OCI-LY3 (cell line): Measurements from ENCODE around the gene SHMT2.

Experiments used
- H2AFZ ChIP-seq: fragments of 200-600, 300-600 bp; shearing (Covaris generic); 2 replicates; pipeline ENCODE4 v1.6.0; 2014; ENCODE audit warnings: antibody characterized with exemption, low read depth, low read length
- H3K27ac ChIP-seq: fragments of 200-600, 300-600 bp; sonication (generic); 2 replicates; pipeline ENCODE4 v1.5.1; 2014; ENCODE audit warnings: mild to moderate bottlenecking, low read length, moderate library complexity, mixed read lengths
- H3K27me3 ChIP-seq: fragments of 200-600, 300-600 bp; sonication (generic); 2 replicates; pipeline ENCODE4 v1.6.1; 2014; ENCODE audit warnings: low read depth, low read length, mixed read lengths
- H3K36me3 ChIP-seq: fragments of 200-600, 300-600 bp; sonication (generic); replicated peaks from 2 replicates; pipeline ENCODE3; 2014; ENCODE audit warnings: low read depth, low read length, mixed read lengths
- H3K4me1 ChIP-seq: fragments of 300-600, 200-600 bp; sonication (generic); 2 replicates; pipeline ENCODE4 v1.6.1; 2014; ENCODE audit warnings: low read length, mixed read lengths
- H3K4me2 ChIP-seq: fragments of 200-600, 300-600 bp; sonication (generic); 2 replicates; pipeline ENCODE4 v1.6.1; 2014; ENCODE audit warnings: low read length, mixed read lengths
- H3K4me3 ChIP-seq: fragments of 300-600, 200-600 bp; sonication (generic); 2 replicates; pipeline ENCODE4 v1.5.1; 2014; ENCODE audit warnings: antibody characterized with exemption, mild to moderate bottlenecking, low read length, moderate library complexity
- H3K79me2 ChIP-seq: fragments of 300-600, 200-600 bp; shearing (Covaris generic); 2 replicates; pipeline ENCODE4 v1.6.1; 2014; ENCODE audit warnings: mild to moderate bottlenecking, low read length, mixed read lengths
- H3K9ac ChIP-seq: fragments of 300-600, 200-600 bp; shearing (Covaris generic); 2 replicates; pipeline ENCODE4 v1.6.0; 2014; ENCODE audit warnings: mild to moderate bottlenecking, low read length, moderate library complexity
- H3K9me3 ChIP-seq: fragments of 200-600, 300-600 bp; shearing (Covaris generic); 2 replicates; pipeline ENCODE4 v1.6.1; 2014; ENCODE audit warnings: low read length, mixed read lengths; ENCODE audit not compliant: insufficient read depth
- H4K20me1 ChIP-seq: fragments of 200-600, 300-600 bp; sonication (generic); 2 replicates; pipeline ENCODE4 v1.6.1; 2016; ENCODE audit warnings: low read length, mixed read lengths; ENCODE audit not compliant: insufficient read depth
- EZH2phosphoT487 ChIP-seq: fragments of 200-600 bp; shearing (Covaris generic); IDR thresholded peaks from 2 replicates; pipeline ENCODE4 v1.6.1; 2018; ENCODE audit warnings: antibody characterized with exemption, mixed run types, low read depth
- TF ChIP-seq, protein P1 (sequence below): fragments of 200-600, 300-600 bp; sonication (generic); IDR thresholded peaks from 2 replicates; pipeline ENCODE4 v1.5.1; 2014; ENCODE audit warnings: antibody characterized with exemption, low read length, low read depth

SHMT2 gene

GRCh38 chr12:57187222-57188089 is 42.1 kb upstream of the SHMT2 start:
- peaks cover 5% of the 10 kb centered on the region for H3K4me1 ChIP-seq
- no peaks in the 10 kb centered on the region for H3K36me3 ChIP-seq
- no peak overlapping the region for H3K27ac ChIP-seq
- H3K9ac ChIP-seq, result no peak overlapping the region
- H3K4me2 ChIP-seq, result no peak overlapping the region
- no peaks in the 10 kb centered on the region for H3K27me3 ChIP-seq
- H3K9me3 ChIP-seq, result no peaks in the 10 kb centered on the region
- H3K79me2 ChIP-seq, result no peaks in the 10 kb centered on the region
- no peak overlapping the region for H3K4me3 ChIP-seq
- H2AFZ ChIP-seq, result no peak overlapping the region
- H4K20me1 ChIP-seq, result no peaks in the 10 kb centered on the region
- TF ChIP-seq EZH2phosphoT487, result no peak
- TF ChIP-seq, protein P1, sequence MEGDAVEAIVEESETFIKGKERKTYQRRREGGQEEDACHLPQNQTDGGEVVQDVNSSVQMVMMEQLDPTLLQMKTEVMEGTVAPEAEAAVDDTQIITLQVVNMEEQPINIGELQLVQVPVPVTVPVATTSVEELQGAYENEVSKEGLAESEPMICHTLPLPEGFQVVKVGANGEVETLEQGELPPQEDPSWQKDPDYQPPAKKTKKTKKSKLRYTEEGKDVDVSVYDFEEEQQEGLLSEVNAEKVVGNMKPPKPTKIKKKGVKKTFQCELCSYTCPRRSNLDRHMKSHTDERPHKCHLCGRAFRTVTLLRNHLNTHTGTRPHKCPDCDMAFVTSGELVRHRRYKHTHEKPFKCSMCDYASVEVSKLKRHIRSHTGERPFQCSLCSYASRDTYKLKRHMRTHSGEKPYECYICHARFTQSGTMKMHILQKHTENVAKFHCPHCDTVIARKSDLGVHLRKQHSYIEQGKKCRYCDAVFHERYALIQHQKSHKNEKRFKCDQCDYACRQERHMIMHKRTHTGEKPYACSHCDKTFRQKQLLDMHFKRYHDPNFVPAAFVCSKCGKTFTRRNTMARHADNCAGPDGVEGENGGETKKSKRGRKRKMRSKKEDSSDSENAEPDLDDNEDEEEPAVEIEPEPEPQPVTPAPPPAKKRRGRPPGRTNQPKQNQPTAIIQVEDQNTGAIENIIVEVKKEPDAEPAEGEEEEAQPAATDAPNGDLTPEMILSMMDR, result no peak

DNA sequence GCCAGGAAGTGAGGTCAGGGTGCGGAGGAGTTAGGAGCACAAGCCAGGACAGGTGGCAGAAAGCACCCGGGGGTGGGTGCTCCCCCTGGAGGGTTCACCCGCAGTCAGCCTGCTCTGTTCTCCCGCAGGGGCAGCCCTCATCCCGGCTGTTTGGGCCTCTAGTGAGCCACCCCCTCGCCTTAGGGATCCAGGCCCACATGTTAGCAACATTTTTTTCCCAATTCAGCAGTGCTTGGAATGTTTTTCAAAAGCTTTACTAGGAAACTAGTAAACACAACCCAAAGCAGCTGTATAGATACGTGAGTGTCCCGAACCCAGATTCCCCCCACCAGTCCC is 41.5 kb upstream of the SHMT2 start:
- H3K4me3 ChIP-seq, result no peak overlapping the region
- no peaks in the 10 kb centered on the region for H3K79me2 ChIP-seq
- H3K4me2 ChIP-seq, result no peak overlapping the region
- no peaks in the 10 kb centered on the region for H3K27me3 ChIP-seq
- no peaks in the 10 kb centered on the region for H3K9me3 ChIP-seq
- H3K27ac ChIP-seq, result no peak overlapping the region
- peaks cover 4% of the 10 kb centered on the region for H3K4me1 ChIP-seq
- H3K36me3 ChIP-seq, result no peaks in the 10 kb centered on the region
- TF ChIP-seq, protein P1, result no peak
- TF ChIP-seq EZH2phosphoT487, result no peak
- H4K20me1 ChIP-seq, result no peaks in the 10 kb centered on the region
- no peak overlapping the region for H2AFZ ChIP-seq
- no peak overlapping the region for H3K9ac ChIP-seq

- Histone ChIP-seq H3K36me3 (no peaks in the 10 kb centered on the region), H3K4me1 (no peaks in the 10 kb centered on the region), H3K27me3 (no peaks in the 10 kb centered on the region), H3K4me3 (no peak overlapping the region), H3K9ac (no peak overlapping the region), H4K20me1 (no peaks in the 10 kb centered on the region), H3K27ac (no peak overlapping the region), H3K4me2 (no peak overlapping the region), H2AFZ (no peak overlapping the region), H3K79me2 (no peaks in the 10 kb centered on the region), H3K9me3 (no peaks in the 10 kb centered on the region)
- TF ChIP-seq, protein P1, result no peak
- no peak for TF ChIP-seq EZH2phosphoT487
Observed at GRCh38 chr12:57190037-57190436, 39.5 kb upstream of the SHMT2 start.

GRCh38 chr12:57190821-57191220 is 38.7 kb upstream of the SHMT2 start:
- H3K9me3 ChIP-seq, result no peaks in the 10 kb centered on the region
- no peak overlapping the region for H3K27ac ChIP-seq
- no peaks in the 10 kb centered on the region for H4K20me1 ChIP-seq
- H3K4me1 ChIP-seq, result no peaks in the 10 kb centered on the region
- TF ChIP-seq, protein P1, result no peak
- TF ChIP-seq EZH2phosphoT487, result no peak
- H3K4me3 ChIP-seq, result no peak overlapping the region
- H3K4me2 ChIP-seq, result no peak overlapping the region
- no peak overlapping the region for H3K9ac ChIP-seq
- H2AFZ ChIP-seq, result no peak overlapping the region
- no peaks in the 10 kb centered on the region for H3K36me3 ChIP-seq
- no peaks in the 10 kb centered on the region for H3K79me2 ChIP-seq
- H3K27me3 ChIP-seq, result no peaks in the 10 kb centered on the region
